Lower leg skin (tissue), 3 donors: ENCODE measurements around the gene ACSM6.

ENCODE experiments used
- CTCF ChIP-seq, 3 donors: fragments of 450-650 bp; IDR thresholded peaks; one replicate each; pipeline ENCODE4 v1.5.1; 2016; ENCODE audit warnings: antibody characterized with exemption in 3 of 3, mild to moderate bottlenecking in 3 of 3, moderate library complexity in 2 of 3
- POLR2A ChIP-seq, 2 donors: fragments of 450-650 bp; IDR thresholded peaks; one replicate each; pipeline ENCODE4 v1.6.1; 2016 to 2017; ENCODE audit warnings: antibody characterized with exemption in 2 of 2, mild to moderate bottlenecking in 1 of 2, moderate library complexity in 1 of 2

- TF ChIP-seq CTCF (IDR thresholded peaks at IDR 0.05) = no peak
- TF ChIP-seq POLR2A (IDR thresholded peaks at IDR 0.05) = no peak
These were observed 41.6 kb downstream of the ACSM6 start for GRCh38 chr10:95235676-95236067.
